ENCODE data around the gene CCL2.

DNA sequence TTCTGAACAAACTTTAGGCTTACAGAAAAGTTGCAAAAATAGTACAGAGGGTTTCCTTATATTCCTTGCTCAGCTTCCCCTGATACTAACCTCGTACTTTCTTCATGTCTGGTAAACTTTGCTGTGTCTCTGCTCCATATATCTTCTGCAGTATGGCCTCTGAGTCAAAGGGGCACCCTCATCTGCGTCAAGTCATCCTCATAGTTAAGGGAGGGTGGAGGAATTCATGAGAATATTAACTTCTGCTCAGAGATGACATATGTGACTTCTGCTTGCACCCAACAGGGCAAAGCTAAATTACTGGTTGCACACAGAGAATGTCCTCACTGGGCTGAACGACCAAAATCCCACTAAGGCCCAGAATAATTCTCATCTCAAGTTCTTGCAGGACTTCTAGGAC is 10.6 kb downstream of the CCL2 start:
- TF ChIP-seq, protein P1, sequence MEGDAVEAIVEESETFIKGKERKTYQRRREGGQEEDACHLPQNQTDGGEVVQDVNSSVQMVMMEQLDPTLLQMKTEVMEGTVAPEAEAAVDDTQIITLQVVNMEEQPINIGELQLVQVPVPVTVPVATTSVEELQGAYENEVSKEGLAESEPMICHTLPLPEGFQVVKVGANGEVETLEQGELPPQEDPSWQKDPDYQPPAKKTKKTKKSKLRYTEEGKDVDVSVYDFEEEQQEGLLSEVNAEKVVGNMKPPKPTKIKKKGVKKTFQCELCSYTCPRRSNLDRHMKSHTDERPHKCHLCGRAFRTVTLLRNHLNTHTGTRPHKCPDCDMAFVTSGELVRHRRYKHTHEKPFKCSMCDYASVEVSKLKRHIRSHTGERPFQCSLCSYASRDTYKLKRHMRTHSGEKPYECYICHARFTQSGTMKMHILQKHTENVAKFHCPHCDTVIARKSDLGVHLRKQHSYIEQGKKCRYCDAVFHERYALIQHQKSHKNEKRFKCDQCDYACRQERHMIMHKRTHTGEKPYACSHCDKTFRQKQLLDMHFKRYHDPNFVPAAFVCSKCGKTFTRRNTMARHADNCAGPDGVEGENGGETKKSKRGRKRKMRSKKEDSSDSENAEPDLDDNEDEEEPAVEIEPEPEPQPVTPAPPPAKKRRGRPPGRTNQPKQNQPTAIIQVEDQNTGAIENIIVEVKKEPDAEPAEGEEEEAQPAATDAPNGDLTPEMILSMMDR (IDR thresholded peaks at IDR 0.05 in 2 of 3, conservative IDR thresholded peaks at IDR 0.05 in 1 of 3; ENCODE audit: borderline replicate concordance in 1 of 3, insufficient read depth in 1 of 3, low read depth in 2 of 3, low read length in 2 of 3): no peak
- TF ChIP-seq ZFX (IDR thresholded peaks at IDR 0.05) (no peak), RAD21 (IDR thresholded peaks at IDR 0.05; ENCODE audit: low read depth) (no peak), EZH2phosphoT487 (IDR thresholded peaks at IDR 0.05; ENCODE audit: borderline replicate concordance) (no peak), POLR2A (IDR thresholded peaks at IDR 0.05; ENCODE audit: borderline replicate concordance, extremely low read depth, insufficient read depth, insufficient read length) (no peak), POLR2AphosphoS5 (IDR thresholded peaks at IDR 0.05; ENCODE audit: low read depth, low read length) (no peak), SRF (IDR thresholded peaks at IDR 0.05; ENCODE audit: low read depth) (no peak)

All from HCT116 (cell line).